C4-2B (cell line): ENCODE results near the gene AHI1.
A peak's percentile ranks its signal among the peaks of the same experiment; 100 is the strongest.

Source experiments
- H3K27ac ChIP-seq: fragments of 450-650 bp; 2 replicates; pipeline ENCODE4 v1.5.1; 2017
- CTCF ChIP-seq: fragments of 450-650 bp; conservative IDR thresholded peaks from 2 replicates; pipeline ENCODE4 v1.5.1; 2017; ENCODE audit warnings: mild to moderate bottlenecking
- ZFX ChIP-seq: fragments of 450-650 bp; IDR thresholded peaks from 2 replicates; pipeline ENCODE4 v1.6.1; 2017

AHI1 gene

DNA sequence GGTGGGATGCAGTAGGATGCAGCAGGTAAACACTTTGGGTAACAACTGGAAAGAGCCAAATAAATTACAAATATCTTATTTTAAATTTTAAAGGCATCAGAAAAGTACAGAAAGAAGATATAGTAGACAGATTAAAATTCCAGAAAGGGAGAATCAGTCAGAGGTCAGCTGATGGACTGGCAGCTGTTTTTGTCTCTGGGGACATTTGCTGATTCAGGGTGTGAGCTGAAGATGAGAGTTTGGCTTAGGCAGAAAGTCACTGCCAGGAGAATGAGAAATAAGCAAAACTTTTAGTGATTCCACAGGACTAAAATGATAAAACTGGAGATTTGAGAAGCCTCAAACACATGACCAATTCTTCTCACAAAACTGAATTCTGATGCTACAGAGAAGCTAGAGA, 39.5 kb downstream of the AHI1 start:
- TF ChIP-seq ZFX (no peak), CTCF (no peak)
- no peak overlapping the region for H3K27ac ChIP-seq

DNA sequence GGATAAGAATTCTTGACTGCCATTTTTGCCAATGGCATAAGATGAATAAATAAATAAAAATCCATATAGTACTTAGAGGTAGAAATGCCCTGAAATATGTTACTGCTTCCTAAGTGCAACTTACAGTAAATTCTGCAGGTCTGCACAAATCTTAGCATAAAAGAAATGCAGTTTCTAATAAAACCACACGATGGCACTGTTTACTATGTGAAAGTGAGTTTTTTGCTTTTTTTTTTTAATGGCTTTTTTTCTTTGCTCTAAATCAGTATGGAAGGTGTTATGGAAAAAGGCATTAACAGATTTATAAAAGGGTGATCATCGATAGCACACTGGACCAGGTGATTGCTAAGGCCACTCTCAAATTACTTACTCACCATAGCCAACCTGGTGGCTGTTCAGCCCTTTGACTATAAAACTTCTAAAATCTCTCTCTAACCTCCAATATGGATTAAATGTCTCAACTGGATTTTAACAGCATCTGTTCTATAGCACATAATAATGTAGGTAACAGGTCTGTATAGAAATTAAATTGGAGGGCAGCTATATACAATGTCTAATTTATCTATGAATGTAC, 45.8 kb downstream of the AHI1 start:
- TF ChIP-seq ZFX (no peak), CTCF (peak; percentile 77)
- H3K27ac ChIP-seq = no peak overlapping the region

- TF ChIP-seq ZFX = no peak
- TF ChIP-seq CTCF = no peak
These were observed 48.3 kb downstream of the AHI1 start for GRCh38 chr6:135449246-135449645.

DNA sequence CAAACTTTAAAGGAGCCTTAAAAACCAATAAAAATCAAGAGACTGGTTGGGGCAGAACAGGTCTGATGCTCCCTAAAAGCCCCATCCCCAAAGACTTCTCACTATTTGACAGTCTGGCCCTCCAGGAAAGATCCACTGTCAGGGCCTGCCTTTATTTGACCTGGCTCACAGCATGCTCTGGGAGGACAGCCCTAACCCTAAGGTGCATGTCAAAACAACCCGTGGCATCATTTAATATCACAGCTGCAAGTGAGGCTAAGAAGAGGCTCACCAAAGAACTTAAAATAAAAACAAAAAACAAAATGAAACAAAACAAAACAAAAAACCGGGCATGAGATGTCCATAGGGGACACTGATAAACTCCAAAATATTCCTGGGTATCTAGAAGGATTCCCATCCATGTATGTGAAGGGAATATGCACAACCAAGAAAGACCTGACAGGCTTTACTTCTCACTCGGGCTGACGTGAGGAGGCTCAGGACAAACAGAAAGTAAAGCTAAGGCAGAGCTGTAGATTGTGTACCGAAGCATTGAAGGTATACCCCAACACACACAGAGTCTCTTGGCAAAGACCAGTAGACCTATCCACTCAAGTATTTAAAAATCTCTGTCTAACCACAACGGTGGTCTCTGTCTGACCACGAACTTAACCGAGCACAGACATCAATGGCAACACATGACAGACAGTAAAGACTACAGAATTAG, 57.3 kb downstream of the AHI1 start:
- no peak overlapping the region for H3K27ac ChIP-seq
- TF ChIP-seq CTCF = no peak
- TF ChIP-seq ZFX = no peak

More at GRCh38 chr6:135449246-135449645, 48.3 kb downstream of the AHI1 start:
- no peak overlapping the region for H3K27ac ChIP-seq

DNA sequence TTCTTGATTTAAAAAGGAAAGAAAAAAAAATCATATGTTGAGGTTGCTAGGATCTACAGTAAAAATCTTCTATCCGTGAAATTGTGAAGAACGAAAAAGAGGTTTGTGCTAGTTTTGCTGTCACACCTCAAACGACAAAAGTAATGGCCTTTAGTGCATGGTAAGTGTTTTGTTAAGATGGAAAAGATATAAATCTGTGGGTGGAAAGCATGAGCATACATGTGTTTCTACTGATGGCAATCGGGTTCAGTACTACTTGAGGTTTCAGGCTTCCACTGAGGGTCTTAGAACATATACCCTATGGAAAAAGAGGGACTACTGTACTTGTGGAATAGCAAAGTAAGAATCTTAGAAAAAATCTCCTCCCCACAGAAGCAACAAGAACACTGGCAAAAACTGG, 58.0 kb downstream of the AHI1 start:
- H3K27ac ChIP-seq = no peak overlapping the region
- TF ChIP-seq ZFX = no peak
- TF ChIP-seq CTCF = no peak

DNA sequence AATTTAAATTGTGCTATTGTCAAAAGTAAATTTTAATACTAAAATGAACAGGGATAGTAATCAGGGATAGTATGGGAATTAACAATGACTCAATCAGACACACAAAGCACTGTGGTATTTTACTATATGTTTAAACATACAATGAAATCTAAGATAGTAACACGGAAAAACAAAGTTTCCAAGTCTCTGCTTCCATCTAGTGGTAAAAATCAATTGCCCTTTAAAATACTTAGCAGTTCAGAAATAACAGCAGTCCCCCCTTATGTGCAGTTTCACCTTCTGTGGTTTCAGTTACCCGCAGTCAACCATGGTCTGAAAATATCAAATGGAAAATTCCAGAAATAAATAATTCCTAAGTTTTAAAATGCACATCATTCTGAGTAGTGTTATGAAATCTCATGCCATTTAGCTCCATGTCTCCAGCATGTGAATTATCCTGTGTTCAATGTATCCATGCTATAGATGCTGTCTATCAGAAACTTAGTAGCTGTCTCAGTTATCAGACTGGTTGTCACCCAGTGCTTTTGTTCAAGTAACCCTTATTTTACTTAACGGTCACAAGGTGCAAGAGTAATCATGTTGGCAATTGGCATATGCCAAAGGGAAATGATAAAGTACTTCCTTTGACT, 58.5 kb downstream of the AHI1 start:
- no peak for TF ChIP-seq ZFX
- peak; percentile 82 for TF ChIP-seq CTCF

GRCh38 chr6:135434991-135435390, 62.5 kb downstream of the AHI1 start:
- TF ChIP-seq ZFX = no peak
- H3K27ac ChIP-seq = no peak overlapping the region

More for the DNA sequence above, 58.5 kb downstream of the AHI1 start:
- H3K27ac ChIP-seq = no peak overlapping the region
